WTC11 (cell line): Measurements from ENCODE around the gene NATD1.

ENCODE experiments used
- NR3C1 ChIP-seq: sonication (generic); formaldehyde crosslinking; conservative IDR thresholded peaks from 2 replicates; pipeline ENCODE4 v1.8.1; 2023; ENCODE audit warnings: low read depth, mild to moderate bottlenecking, missing genetic modification reagents
- SMAD3 ChIP-seq: sonication (generic); formaldehyde crosslinking; IDR thresholded peaks from 2 replicates; pipeline ENCODE4 v1.8.0; 2022; ENCODE audit warnings: missing genetic modification reagents, mild to moderate bottlenecking, borderline replicate concordance
- TF ChIP-seq, protein P1 (sequence below): sonication (generic); formaldehyde crosslinking; IDR thresholded peaks from 2 replicates; pipeline ENCODE4 v1.8.0; 2022; ENCODE audit warnings: mild to moderate bottlenecking, missing genetic modification reagents
- TF ChIP-seq, protein P2 (sequence below): fragments of 200-600 bp; IDR thresholded peaks from 2 replicates; pipeline ENCODE4 v1.8.0; 2022; ENCODE audit warnings: antibody characterized with exemption

DNA sequence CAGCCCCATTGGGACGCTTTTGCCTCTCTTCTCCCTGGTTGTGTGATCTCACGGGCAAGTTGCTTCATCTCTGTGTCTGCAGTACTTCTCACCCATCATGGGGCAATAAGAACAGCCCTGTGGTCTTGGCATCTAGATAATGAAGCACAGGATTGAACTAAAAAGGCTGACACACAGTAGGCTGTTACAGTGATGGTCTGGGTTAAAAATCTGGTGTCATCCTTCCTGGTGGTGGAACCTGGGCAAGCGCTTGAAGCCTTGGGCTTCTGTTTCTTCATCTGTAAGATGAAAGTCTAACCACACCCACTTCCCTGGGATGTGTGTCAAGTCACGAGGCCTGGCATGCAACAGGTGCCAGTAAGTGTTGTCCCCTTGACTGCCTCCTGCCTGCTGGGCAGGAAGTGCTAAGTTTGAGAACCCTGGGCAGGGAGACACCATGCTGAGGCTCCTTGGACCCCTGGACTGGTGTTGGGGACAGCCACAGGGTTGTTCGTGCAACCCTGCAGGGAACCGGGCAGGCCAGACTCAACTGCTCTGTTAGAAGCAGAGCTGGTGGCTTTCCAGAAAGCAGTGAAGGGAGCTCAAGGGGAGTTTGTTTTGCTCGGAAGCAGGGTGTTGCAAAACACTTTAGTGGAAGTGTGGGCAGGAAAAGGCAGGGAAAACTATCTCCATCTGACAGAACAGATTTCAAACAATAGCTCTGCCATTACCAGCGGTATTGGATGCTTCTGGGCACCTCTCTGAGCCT, 25.4 kb upstream of the NATD1 start:
- TF ChIP-seq, protein P1, sequence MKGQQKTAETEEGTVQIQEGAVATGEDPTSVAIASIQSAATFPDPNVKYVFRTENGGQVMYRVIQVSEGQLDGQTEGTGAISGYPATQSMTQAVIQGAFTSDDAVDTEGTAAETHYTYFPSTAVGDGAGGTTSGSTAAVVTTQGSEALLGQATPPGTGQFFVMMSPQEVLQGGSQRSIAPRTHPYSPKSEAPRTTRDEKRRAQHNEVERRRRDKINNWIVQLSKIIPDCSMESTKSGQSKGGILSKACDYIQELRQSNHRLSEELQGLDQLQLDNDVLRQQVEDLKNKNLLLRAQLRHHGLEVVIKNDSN (CRISPR knock-in tag), result no peak
- no peak for TF ChIP-seq SMAD3
- TF ChIP-seq NR3C1 (CRISPR knock-in tag), result no peak
- TF ChIP-seq, protein P2, sequence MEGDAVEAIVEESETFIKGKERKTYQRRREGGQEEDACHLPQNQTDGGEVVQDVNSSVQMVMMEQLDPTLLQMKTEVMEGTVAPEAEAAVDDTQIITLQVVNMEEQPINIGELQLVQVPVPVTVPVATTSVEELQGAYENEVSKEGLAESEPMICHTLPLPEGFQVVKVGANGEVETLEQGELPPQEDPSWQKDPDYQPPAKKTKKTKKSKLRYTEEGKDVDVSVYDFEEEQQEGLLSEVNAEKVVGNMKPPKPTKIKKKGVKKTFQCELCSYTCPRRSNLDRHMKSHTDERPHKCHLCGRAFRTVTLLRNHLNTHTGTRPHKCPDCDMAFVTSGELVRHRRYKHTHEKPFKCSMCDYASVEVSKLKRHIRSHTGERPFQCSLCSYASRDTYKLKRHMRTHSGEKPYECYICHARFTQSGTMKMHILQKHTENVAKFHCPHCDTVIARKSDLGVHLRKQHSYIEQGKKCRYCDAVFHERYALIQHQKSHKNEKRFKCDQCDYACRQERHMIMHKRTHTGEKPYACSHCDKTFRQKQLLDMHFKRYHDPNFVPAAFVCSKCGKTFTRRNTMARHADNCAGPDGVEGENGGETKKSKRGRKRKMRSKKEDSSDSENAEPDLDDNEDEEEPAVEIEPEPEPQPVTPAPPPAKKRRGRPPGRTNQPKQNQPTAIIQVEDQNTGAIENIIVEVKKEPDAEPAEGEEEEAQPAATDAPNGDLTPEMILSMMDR, result no peak
